Sigmoid colon (tissue), 3 donors: Measurements from ENCODE around the gene USP21.
"Not testable (repeated sequence)": the region's sequence is repeated elsewhere in the genome, so short reads cannot be mapped to it uniquely, and the experiment has no call there.

ENCODE experiments used
- CTCF ChIP-seq, 4 experiments: fragments of 450-650 bp in 3 of 4; fragments of 200-600 bp in 1 of 4; IDR thresholded peaks; one replicate each; pipeline ENCODE4 v1.5.1; 2016 to 2019; ENCODE audit warnings: antibody characterized with exemption in 4 of 4, mild to moderate bottlenecking in 3 of 4, moderate library complexity in 2 of 4
- POLR2A ChIP-seq, 2 donors: fragments of 450-650 bp; IDR thresholded peaks; one replicate each; pipeline ENCODE4 v1.6.1; 2016; ENCODE audit warnings: antibody characterized with exemption in 2 of 2, mild to moderate bottlenecking in 2 of 2, moderate library complexity in 2 of 2

- TF ChIP-seq POLR2A, CTCF (IDR thresholded peaks at IDR 0.05): not testable (repeated sequence)
Observed at GRCh38 chr1:161115961-161116360, 43.3 kb upstream of the USP21 start.
